GM10266 (cell line): ENCODE measurements around the gene PRR33.

Experiments used
- DNase-seq: peaks from one replicate; pipeline ENCODE4 v3.0.0; 2012; ENCODE audit errors: extremely low spot score
- TF ChIP-seq, protein P1 (sequence below): IDR thresholded peaks from 2 replicates; pipeline ENCODE4 v1.5.1; 2012; ENCODE audit warnings: mild to moderate bottlenecking, low read depth; ENCODE audit not compliant: control insufficient read depth, insufficient read depth; ENCODE audit errors: missing control alignments

The PRR33 gene

DNA sequence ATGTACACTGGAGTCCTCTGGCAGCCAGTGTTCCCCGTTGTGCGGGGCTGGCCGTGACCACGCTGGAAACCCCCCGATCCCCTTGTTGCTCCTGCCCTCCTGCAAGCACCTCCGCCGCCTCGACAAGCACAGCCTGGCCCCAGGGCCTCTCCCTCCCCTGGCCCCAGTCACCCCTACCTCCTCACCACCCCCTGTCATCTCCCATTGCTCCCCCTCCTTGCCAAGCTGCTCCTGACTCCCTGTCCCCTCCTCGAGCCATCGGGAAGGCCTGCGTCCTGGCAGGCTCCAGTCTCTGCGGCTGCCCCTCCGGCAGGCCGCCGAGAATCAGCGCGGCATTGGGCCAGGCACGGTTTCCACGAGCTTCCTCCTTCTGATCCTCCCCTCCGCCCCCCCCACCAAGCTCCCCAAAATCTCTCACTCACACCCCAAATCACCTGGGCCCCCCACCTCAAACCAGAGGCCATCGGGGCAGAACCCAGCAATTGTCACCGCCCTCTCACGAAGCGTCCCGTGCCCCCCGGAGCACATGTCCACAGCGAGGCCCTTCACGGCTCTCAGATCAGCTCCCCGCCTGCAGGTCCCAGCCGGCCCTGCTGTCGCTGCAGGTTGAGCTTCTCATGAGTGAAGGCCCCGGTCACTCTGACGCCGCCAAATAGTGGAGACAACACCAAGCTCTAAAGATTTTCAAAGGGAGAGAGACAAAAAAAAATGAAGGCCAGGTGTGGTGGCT lies 44.5 kb downstream of the PRR33 start:
- TF ChIP-seq, protein P1, sequence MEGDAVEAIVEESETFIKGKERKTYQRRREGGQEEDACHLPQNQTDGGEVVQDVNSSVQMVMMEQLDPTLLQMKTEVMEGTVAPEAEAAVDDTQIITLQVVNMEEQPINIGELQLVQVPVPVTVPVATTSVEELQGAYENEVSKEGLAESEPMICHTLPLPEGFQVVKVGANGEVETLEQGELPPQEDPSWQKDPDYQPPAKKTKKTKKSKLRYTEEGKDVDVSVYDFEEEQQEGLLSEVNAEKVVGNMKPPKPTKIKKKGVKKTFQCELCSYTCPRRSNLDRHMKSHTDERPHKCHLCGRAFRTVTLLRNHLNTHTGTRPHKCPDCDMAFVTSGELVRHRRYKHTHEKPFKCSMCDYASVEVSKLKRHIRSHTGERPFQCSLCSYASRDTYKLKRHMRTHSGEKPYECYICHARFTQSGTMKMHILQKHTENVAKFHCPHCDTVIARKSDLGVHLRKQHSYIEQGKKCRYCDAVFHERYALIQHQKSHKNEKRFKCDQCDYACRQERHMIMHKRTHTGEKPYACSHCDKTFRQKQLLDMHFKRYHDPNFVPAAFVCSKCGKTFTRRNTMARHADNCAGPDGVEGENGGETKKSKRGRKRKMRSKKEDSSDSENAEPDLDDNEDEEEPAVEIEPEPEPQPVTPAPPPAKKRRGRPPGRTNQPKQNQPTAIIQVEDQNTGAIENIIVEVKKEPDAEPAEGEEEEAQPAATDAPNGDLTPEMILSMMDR, result no peak

GRCh38 chr11:1846453-1846932 lies 45.2 kb downstream of the PRR33 start:
- DNase-seq, result no peak
- TF ChIP-seq, protein P1, result no peak

More for the DNA sequence above, 44.5 kb downstream of the PRR33 start:
- no peak for DNase-seq

DNA sequence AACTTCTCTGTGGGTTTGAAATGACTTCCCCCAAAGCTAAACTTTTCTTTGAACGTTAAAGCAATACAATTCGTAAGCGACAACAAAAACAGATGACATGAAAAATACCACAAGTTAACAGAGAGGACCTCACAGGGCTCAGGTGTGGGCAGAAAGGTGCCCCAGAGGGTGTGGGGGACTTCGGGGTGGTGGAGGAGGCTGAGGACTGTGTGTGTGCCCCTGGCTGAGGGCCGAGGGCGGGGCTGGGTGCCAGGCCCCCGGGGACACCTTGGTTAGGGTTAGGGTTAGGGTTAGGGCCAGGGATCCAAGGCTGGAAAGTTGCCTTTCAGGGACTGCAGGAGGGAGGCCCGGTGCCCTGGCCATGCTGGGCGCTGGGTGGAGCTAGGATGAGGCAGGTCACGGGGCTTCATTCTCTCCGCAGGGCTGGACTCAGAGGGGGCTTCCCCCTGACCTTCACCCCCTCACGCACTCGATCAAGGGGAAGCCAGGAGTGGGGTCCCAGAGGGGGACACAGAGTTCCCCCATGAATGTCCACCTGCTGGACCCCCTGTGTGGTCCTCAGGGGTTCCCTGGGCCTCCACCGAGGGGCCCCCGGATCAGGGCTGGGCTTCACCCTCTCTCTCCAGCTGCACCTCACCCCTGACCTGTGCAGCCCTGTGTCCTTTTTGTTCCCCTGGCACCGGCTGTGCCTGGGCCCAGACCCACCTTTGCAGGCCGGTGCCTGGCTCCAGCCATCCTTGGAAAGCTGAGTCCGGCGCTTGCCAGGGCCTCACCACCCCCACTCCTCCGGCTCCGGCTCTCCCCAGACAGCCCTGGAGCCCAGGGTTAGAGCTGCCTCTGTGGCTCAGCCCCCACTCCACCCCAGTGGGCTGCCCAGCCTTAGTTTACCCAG lies 45.9 kb downstream of the PRR33 start:
- no peak for DNase-seq
- TF ChIP-seq, protein P1, result no peak

- no peak for DNase-seq
- TF ChIP-seq, protein P1, result no peak
These were observed 46.6 kb downstream of the PRR33 start for GRCh38 chr11:1845095-1845429.

DNA sequence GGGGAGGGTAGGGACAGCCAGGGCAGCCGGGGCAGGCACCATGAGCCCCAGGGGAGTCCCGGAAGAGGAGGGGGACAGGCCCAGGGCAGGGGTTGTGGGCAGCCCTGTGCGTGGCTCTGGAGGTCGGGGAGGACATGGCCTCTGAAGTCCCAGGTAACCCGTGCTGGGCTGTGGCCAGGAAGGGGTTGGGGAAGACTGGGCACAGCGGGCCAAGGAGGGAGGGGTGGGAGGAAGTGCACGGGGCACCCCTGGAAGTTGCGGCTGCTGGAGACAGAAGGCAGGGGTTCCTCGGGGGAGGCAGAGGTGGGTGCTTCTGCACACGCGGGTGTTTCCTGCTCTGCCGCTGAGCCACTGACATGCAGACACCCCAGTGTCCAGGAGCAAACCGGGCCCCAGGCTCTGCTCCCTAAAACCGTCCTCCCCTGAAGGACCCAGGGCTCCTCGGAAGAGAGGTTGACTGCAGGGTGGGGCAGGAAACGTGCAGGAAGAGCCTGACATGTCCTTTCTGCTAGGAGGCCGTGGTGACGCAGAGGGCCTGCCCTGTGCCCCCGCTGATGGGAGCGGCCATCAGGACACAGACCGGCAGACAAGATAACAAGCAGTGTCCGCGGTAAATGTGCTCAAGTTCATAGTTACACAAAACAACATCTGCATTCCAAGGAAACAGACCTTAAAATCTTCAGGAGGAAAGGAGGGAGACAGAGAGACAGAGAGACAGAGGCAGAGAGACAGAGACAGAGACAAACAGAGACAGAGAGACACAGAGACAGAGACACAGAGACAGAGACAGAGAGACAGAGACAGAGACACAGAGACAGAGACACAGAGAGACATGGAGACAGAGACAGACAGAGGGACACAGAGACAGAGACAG lies 47.2 kb downstream of the PRR33 start:
- TF ChIP-seq, protein P1, result no peak
- no peak for DNase-seq

GRCh38 chr11:1843796-1844195 lies 47.9 kb downstream of the PRR33 start:
- TF ChIP-seq, protein P1, result no peak
- no peak for DNase-seq
